ENCODE measurements around the gene PRDM12.

DNA sequence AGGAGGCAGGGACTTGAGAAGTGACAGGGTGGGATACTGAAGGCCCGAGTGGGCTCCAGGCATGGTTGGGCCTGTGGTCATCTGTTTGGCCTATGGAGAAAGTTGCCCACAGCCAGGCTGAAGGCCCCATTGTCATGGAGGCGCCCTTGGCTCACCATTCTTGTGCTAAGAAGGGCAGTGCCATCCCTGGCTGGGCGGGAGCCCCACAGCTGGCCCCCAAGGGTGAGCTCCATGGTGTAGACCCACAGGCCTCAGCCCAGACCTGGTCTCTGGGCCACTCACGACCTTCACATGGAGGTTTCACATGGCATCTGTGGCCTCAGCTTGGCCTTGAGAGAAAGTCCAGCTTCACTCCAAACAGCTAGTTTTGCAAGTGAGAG lies 34.3 kb upstream of the PRDM12 start:
- TF ChIP-seq, protein P1, sequence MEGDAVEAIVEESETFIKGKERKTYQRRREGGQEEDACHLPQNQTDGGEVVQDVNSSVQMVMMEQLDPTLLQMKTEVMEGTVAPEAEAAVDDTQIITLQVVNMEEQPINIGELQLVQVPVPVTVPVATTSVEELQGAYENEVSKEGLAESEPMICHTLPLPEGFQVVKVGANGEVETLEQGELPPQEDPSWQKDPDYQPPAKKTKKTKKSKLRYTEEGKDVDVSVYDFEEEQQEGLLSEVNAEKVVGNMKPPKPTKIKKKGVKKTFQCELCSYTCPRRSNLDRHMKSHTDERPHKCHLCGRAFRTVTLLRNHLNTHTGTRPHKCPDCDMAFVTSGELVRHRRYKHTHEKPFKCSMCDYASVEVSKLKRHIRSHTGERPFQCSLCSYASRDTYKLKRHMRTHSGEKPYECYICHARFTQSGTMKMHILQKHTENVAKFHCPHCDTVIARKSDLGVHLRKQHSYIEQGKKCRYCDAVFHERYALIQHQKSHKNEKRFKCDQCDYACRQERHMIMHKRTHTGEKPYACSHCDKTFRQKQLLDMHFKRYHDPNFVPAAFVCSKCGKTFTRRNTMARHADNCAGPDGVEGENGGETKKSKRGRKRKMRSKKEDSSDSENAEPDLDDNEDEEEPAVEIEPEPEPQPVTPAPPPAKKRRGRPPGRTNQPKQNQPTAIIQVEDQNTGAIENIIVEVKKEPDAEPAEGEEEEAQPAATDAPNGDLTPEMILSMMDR (IDR thresholded peaks at IDR 0.05; ENCODE audit: low read depth, low read length), result no peak
- TF ChIP-seq POLR2A (IDR thresholded peaks at IDR 0.05; ENCODE audit: extremely low read depth, insufficient read length), result no peak
- TF ChIP-seq, protein P2, sequence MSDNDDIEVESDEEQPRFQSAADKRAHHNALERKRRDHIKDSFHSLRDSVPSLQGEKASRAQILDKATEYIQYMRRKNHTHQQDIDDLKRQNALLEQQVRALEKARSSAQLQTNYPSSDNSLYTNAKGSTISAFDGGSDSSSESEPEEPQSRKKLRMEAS (IDR thresholded peaks at IDR 0.05; ENCODE audit: low read depth, low read length), result no peak

Data from NB4 (cell line).